Transverse colon (tissue), 4 donors: ENCODE data around the gene ASIC2.

Experiments used
- CTCF ChIP-seq, 5 experiments: fragments of 200-600 bp in 3 of 5; fragments of 450-650 bp in 2 of 5; sonication (generic) in 3 of 5; IDR thresholded peaks; 1 replicate in 2 of 5; 2 replicates in 3 of 5; pipeline ENCODE4 v1.5.1; 2016 to 2017; ENCODE audit warnings: antibody characterized with exemption in 5 of 5, inconsistent platforms in 3 of 5, mild to moderate bottlenecking in 2 of 5, moderate library complexity in 1 of 5
- EP300 ChIP-seq: sonication (generic); formaldehyde crosslinking; IDR thresholded peaks from one replicate; pipeline ENCODE4 v1.6.1; 2017; ENCODE audit warnings: antibody characterized with exemption, low read depth
- POLR2A ChIP-seq: fragments of 450-650 bp; IDR thresholded peaks from one replicate; pipeline ENCODE4 v1.6.1; 2016; ENCODE audit warnings: antibody characterized with exemption, mild to moderate bottlenecking, moderate library complexity
- POLR2AphosphoS5 ChIP-seq, 3 donors: sonication (generic); formaldehyde crosslinking; IDR thresholded peaks; one replicate each; pipeline ENCODE4 v1.6.1; 2016; ENCODE audit warnings: antibody characterized with exemption in 3 of 3

DNA sequence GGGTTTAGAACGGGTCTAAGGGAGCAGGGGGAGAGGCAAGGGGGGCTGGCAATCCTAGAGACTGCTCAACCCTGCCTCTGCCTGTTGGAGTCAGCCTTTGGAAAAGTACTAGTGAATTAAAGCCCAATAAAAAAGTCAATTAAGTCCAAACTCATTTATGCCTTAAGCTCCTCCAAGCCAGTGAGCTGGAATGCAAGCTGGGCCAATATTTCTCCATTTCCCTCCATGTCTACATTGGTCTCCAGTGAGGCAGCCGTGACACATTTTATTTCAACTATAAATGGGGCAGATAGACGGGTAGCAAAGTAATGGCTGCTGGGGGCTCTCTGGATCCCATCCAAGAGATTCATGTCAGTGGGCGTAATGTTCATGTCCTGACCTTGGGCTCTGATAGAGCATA lies 157.4 kb downstream of the ASIC2 start:
- no peak for TF ChIP-seq POLR2AphosphoS5 (IDR thresholded peaks at IDR 0.05)
- no peak for TF ChIP-seq CTCF (IDR thresholded peaks at IDR 0.05)
- TF ChIP-seq POLR2A: no peak
- no peak for TF ChIP-seq EP300
